Panc1 (cell line): Measurements from ENCODE around the gene CRNN.

Experiments used
- CTCF ChIP-seq: fragments of 450-650 bp; IDR thresholded peaks from 2 replicates; pipeline ENCODE4 v1.5.1; 2017; ENCODE audit warnings: mild to moderate bottlenecking
- POLR2AphosphoS5 ChIP-seq: IDR thresholded peaks from 2 replicates; pipeline ENCODE4 v1.6.1; 2012; ENCODE audit warnings: mild to moderate bottlenecking, low read depth, low read length, moderate library complexity

DNA sequence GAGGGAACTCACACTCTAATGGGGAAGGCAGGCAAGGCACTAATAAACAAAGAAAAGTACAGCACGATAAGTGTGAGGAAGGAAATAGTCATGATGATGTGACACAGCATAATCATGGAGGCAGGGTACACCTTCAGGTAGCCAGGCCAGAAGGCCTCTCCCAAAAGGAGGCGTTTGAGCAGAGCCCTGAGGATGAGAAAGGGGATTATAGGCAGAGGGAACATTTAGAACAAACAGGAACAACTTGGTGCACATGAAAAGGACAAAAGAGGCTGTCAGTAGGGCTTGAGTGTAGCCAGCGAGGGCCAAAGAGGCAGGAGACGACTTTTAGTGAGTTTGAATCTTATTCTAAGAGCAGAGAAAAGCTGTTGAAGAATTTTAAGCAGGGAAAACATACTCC is 33.4 kb upstream of the CRNN start:
- no peak for TF ChIP-seq CTCF
- no peak for TF ChIP-seq POLR2AphosphoS5
